GM12892 (cell line): ENCODE results near the gene SGPP2. TPM values are rescaled to one million over a fixed set of nuclear protein-coding genes. Genes with fewer than 3 reads are reported as not detected.
A peak's percentile ranks its signal among the peaks of the same experiment; 100 is the strongest.
"Not testable (repeated sequence)": the region's sequence is repeated elsewhere in the genome, so short reads cannot be mapped to it uniquely, and the experiment has no call there.

Experiments
- DNase-seq: peaks from one replicate; pipeline ENCODE4 v3.0.0; 2011; ENCODE audit not compliant: insufficient read length
- FAIRE-seq: peaks from 2 replicates; lab custom pipeline; 2011; peaks lifted over from hg19 to GRCh38; lab: Jason Lieb, UNC
- POLR2A ChIP-seq: IDR thresholded peaks from 2 replicates; pipeline ENCODE4 v1.6.1; 2011; ENCODE audit warnings: low read depth, low read length, control low read depth
- POLR2AphosphoS5 ChIP-seq: IDR thresholded peaks from 2 replicates; pipeline ENCODE4 v1.6.1; 2011; ENCODE audit warnings: low read depth, low read length, control low read depth
- TAF1 ChIP-seq: IDR thresholded peaks from 2 replicates; pipeline ENCODE4 v1.6.1; 2011; ENCODE audit warnings: low read depth, mild to moderate bottlenecking, control low read depth, low read length, borderline replicate concordance
- polyA plus RNA-seq: library from polyadenylated mRNA; unstranded; fragments of >200 nt; gene quantifications from one replicate; pipeline ENCODE4 v1.2.1, GENCODE V29; 2012; ENCODE audit warnings: missing spikeins, inconsistent platforms; ENCODE audit not compliant: missing spikeins

Gene SGPP2, protein sequence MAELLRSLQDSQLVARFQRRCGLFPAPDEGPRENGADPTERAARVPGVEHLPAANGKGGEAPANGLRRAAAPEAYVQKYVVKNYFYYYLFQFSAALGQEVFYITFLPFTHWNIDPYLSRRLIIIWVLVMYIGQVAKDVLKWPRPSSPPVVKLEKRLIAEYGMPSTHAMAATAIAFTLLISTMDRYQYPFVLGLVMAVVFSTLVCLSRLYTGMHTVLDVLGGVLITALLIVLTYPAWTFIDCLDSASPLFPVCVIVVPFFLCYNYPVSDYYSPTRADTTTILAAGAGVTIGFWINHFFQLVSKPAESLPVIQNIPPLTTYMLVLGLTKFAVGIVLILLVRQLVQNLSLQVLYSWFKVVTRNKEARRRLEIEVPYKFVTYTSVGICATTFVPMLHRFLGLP
- polyA plus RNA-seq, result 13.0 TPM

GRCh38 chr2:222424276-222424728 lies at the start of gene SGPP2:
TSS of gene SGPP2 (plus strand) at chr2:222424543. CDS start at chr2:222424603, 60 bp downstream.
- FAIRE-seq (no peak), DNase-seq (peak; percentile 41)
- TF ChIP-seq TAF1 (0 out of 2 replicates have a peak, but pooled peaks have one; percentile 10), POLR2A (no peak)

- TF ChIP-seq POLR2A (no peak), TAF1 (no peak), POLR2AphosphoS5 (no peak)
- DNase-seq (no peak), FAIRE-seq (no peak)
Observed at GRCh38 chr2:222375798-222376197, 48.5 kb upstream of the SGPP2 start.

GRCh38 chr2:222380456-222380855 lies 43.9 kb upstream of the SGPP2 start:
- TF ChIP-seq TAF1 (no peak), POLR2AphosphoS5 (no peak), POLR2A (no peak)
- FAIRE-seq (no peak), DNase-seq (no peak)

- TF ChIP-seq POLR2AphosphoS5, result no peak
- TF ChIP-seq POLR2A, result no peak
- TF ChIP-seq TAF1, result no peak
- FAIRE-seq, result no peak
- DNase-seq, result no peak
Observed at GRCh38 chr2:222381566-222381965, 42.8 kb upstream of the SGPP2 start.

GRCh38 chr2:222383255-222383654 lies 41.1 kb upstream of the SGPP2 start:
- TF ChIP-seq POLR2A (no peak), POLR2AphosphoS5 (no peak), TAF1 (no peak)
- no peak for FAIRE-seq

DNA sequence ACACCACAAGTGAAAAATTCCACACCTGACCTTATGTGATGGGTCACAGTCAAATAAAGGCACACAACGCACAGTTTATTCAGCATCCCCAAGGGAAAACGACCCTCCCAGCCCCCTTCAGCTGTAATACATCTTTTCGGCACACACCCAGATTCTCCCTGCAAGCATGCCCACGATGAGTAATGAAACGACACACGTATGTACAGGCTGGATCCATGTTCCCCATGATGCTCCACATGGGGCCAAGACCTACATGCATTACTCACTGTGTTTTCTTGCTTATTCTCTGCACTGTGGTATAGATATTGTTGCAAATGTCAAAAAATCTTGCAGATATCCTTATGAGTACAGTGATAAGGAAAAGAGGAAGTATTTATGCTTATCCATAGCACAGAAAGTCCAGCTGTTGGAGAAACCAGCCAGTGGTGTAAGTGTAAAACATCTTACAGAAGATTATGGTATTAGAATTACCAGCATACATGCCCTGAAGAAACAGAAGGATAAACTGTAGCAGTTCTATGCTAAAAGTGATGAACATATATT lies 32.5 kb upstream of the SGPP2 start:
- FAIRE-seq (no peak), DNase-seq (no peak)
- TF ChIP-seq TAF1, result no peak
- no peak for TF ChIP-seq POLR2A
- TF ChIP-seq POLR2AphosphoS5, result no peak

More at GRCh38 chr2:222383255-222383654, 41.1 kb upstream of the SGPP2 start:
- DNase-seq, result no peak

DNA sequence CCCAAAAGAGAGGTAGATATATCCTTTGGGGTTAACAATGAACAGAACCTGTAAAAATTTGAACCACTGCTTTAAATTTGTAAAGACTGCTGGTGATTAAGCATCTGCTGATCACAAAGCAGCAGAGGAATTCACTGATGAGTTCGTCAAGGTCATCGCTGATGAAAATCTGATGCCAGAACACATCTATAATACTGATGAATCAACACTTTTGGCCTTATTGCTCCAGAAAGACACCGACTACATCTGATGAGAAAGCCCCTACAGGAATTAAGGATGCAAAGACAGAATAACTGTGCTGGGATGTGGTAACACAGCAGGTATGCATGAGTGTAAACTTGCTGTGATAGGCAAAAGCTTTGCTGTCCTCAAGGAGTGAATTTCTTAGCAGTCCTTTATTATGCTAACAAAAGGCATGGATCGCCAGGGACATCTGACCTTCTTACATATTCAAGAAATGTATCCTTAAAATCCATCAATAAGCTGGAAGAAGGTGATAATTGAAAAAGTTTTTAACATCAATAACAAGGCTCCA lies 30.5 kb upstream of the SGPP2 start:
- FAIRE-seq (no peak), DNase-seq (no peak)
- TF ChIP-seq POLR2AphosphoS5 (no peak), TAF1 (no peak), POLR2A (no peak)

DNA sequence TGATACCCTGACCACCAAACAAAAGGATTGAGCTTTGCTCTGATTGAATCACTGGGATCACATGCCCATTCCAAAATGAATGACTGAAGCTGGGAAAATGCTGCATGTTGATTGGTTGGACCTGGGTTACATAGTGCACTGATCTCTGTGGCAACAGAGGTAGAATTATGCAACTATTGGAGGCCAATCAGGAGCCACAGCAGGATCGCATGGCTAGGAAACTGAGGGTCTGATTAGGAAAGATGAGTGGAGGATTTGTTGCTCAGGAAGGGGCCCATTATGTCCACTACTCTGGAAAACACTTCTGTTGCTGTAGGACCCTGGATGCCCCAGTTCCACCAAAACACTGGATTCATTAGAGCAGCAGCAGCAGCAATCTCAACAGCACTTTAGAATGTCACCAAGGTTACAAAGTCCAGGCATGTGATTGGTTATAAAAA lies 25.9 kb upstream of the SGPP2 start:
- TF ChIP-seq POLR2AphosphoS5 (no peak), TAF1 (no peak), POLR2A (no peak)
- DNase-seq, result no peak

DNA sequence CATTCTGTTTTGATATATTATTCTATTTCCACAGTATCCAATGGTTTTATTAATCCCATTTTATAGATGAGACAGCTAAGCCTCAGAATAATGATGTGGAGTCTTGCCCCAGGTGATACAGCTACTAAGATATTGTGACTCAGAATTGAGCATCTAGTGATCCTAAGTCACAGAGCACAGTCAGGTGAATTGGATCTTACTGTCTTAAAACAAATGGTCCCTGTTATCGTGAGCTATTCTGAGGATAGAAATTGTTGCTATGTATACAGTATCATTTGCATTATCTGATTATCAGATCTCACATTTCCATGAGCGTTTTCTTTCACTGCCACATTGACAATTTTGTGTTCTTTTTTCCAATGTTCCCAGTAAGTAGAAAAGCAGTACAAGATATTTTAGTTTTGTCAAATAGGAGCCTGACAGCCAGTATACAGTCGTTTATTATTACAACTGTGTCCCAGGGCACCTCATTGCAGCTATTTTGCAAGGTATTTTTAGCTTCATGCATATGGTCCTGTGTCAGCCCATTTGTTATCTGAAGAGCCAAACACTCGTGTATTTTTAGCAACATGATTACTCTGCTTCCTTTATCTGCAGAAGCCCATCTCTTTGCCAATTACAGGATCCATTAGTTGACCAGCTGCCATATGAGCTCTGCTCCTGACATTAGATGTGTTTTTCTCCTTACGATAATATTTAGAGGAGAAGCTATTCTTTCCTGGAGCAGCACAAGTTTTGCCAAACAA lies 25.1 kb upstream of the SGPP2 start:
- TF ChIP-seq POLR2A (no peak), POLR2AphosphoS5 (no peak), TAF1 (no peak)
- DNase-seq, result no peak
- no peak for FAIRE-seq

More for the DNA sequence above, 25.9 kb upstream of the SGPP2 start:
- no peak for FAIRE-seq

GRCh38 chr2:222404151-222404905 lies 20.0 kb upstream of the SGPP2 start:
- TF ChIP-seq TAF1 (no peak), POLR2A (no peak), POLR2AphosphoS5 (no peak)
- FAIRE-seq (no peak), DNase-seq (no peak)

DNA sequence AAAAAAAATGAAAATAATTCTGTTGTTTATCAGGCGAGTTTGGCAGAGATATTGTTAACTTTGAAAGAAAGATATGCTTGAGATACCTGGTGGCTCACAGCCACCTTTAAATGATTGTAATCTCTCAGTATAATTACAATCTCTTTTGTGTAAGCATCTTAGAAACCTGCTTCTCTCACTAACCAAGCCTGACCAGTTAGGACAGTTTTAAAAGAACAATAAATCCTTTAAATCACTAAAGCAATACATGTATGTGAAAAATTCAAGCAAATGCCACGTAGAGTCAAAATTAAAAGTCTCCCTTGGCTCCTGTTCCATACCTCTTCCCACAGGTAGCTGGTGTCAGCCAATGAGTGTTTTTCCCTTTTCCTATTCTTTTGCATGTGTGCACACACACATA lies 15.7 kb upstream of the SGPP2 start:
- FAIRE-seq, result no peak
- TF ChIP-seq TAF1 (no peak), POLR2A (no peak), POLR2AphosphoS5 (no peak)
- no peak for DNase-seq

GRCh38 chr2:222410534-222410933 lies 13.8 kb upstream of the SGPP2 start:
- FAIRE-seq (no peak), DNase-seq (no peak)
- TF ChIP-seq POLR2AphosphoS5, result no peak
- no peak for TF ChIP-seq TAF1
- TF ChIP-seq POLR2A, result no peak

DNA sequence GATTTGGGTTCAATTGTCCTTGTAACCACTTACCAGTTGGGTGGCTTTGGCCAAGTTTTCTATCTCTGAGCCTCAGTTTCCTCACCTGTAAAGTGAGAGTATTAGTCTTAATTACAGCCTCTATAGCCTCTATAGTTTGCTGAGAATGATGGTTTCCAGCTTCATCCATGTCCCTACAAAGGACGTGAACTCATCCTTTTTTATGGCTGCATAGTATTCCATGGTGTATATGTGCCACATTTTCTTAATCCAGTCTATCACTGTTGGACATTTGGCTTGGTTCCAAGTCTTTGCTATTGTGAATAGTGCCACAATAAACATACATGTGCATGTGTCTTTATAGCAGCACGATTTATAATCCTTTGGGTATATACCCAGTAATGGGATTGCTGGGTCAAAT lies 12.0 kb upstream of the SGPP2 start:
- FAIRE-seq, result not testable (repeated sequence)

More for the DNA sequence above, 12.0 kb upstream of the SGPP2 start:
- not testable (repeated sequence) for DNase-seq
